GM12875 (cell line): Measurements from ENCODE around the gene PXN.

Source experiments
- H3K4me3 ChIP-seq: one replicate; pipeline ENCODE4 v1.5.1; 2011; ENCODE audit warnings: low read depth, low read length, control low read depth
- TF ChIP-seq, protein P1 (sequence below): IDR thresholded peaks from 2 replicates; pipeline ENCODE4 v1.5.1; 2011; ENCODE audit warnings: low read depth, mild to moderate bottlenecking, control low read depth, inconsistent platforms, low read length, moderate library complexity, borderline replicate concordance; ENCODE audit not compliant: insufficient read depth

PXN gene

DNA sequence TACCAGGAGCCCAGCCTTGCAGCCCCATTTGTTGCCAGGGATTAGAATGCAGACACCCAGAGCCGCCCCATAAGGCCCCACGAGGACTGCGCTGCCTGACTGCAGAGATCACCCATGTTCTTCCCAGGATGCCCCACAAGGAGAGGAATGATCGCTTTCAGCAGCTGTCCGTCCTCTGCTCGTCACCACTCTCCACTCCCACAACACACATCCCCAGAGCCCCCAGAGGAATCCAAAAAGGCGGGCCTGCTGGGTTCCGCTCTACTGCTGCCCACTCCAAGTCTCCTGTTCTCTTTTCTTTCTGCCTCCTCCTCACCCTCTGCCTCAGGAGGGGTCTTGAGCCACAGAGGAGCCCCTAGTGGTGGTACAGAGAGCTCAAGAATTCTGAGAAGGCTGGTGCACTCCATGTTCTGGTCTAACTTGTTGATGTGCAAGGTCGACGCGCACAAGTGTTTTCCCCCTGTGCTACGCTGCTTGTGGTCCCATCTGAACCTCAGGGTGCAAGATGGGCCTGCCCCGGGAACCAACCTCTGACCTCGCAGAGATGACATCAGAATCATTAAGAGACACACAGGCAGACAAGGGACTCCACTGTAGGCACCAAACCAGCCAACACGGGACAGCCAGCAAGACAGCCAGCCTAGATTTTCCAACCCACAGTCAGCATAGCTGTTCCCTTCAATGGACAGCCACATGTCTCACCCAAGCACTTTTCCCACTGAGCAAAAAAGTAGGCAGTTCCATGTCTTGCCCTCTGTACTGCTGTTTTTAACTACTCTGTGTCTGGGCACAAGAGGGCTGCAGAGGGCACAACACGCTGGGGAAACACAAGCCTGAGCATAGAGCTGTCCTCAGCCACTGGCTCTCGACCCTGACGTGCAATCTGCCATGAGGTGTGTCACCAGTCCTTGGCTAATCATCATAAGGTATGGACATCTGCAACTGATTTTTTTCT is 29.9 kb downstream of the PXN start:
- TF ChIP-seq, protein P1, sequence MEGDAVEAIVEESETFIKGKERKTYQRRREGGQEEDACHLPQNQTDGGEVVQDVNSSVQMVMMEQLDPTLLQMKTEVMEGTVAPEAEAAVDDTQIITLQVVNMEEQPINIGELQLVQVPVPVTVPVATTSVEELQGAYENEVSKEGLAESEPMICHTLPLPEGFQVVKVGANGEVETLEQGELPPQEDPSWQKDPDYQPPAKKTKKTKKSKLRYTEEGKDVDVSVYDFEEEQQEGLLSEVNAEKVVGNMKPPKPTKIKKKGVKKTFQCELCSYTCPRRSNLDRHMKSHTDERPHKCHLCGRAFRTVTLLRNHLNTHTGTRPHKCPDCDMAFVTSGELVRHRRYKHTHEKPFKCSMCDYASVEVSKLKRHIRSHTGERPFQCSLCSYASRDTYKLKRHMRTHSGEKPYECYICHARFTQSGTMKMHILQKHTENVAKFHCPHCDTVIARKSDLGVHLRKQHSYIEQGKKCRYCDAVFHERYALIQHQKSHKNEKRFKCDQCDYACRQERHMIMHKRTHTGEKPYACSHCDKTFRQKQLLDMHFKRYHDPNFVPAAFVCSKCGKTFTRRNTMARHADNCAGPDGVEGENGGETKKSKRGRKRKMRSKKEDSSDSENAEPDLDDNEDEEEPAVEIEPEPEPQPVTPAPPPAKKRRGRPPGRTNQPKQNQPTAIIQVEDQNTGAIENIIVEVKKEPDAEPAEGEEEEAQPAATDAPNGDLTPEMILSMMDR, result no peak
- no peak overlapping the region for H3K4me3 ChIP-seq

DNA sequence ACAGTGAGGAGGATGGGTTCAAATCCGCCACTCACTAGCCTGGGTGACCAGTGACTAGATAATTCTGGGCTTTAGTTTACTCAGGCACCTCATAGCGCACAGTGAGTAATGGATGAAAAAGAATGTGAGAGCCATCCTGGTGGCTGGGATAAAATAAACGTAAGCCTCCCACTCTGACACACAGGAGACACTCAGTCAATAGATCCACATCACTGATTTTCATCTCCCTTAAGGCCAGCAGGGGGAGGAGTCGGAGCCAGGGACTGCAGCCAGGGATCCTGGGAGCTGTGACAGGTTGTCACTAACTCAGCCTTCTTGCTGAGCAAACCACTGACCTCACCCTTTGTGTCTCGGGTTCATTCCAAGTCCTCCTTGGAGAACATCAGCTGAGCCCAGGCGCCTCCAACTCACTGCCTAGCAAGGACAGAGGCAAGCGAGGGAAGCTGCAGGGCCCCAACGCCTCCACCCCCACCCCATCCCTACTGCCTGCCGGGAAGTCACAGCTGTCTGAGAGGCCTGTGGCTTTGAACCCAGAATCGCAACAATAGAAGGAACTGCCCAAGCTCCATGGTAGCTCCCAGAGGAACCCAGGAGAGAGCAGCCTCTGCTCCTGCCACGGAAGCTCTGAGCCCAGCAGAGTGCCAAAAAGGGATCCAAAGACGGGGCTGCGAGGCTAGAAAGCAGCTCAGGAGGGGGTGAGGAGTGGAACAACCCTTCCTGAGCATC is 30.7 kb downstream of the PXN start:
- TF ChIP-seq, protein P1, result peak; percentile 28; the same call in 1 of the 2 replicates
- H3K4me3 ChIP-seq, result no peak overlapping the region

- TF ChIP-seq, protein P1, result 0 out of 2 replicates have a peak, but pooled peaks have one; percentile 7
- H3K4me3 ChIP-seq, result no peak overlapping the region
These were observed 34.1 kb downstream of the PXN start for GRCh38 chr12:120231316-120232011.

DNA sequence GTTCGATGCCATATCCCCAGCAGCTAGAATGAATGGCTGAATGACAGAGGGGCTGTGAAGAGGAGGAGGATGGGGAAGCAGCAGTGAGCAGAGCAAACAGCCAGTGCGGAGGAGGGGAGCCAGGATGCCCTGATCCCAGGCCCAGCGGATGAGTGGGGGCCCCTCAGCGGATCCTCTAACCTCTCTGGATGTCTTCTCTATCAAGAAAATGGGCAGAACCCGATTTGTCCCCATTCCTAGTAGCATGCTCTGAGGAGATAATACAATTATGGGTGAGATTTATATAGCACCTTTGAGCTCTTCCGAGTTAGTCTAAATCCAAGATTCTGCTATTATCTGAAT is 34.6 kb downstream of the PXN start:
- TF ChIP-seq, protein P1, result no peak
- no peak overlapping the region for H3K4me3 ChIP-seq

GRCh38 chr12:120230326-120230973 is 35.1 kb downstream of the PXN start:
- H3K4me3 ChIP-seq, result no peak overlapping the region
- TF ChIP-seq, protein P1, result no peak

DNA sequence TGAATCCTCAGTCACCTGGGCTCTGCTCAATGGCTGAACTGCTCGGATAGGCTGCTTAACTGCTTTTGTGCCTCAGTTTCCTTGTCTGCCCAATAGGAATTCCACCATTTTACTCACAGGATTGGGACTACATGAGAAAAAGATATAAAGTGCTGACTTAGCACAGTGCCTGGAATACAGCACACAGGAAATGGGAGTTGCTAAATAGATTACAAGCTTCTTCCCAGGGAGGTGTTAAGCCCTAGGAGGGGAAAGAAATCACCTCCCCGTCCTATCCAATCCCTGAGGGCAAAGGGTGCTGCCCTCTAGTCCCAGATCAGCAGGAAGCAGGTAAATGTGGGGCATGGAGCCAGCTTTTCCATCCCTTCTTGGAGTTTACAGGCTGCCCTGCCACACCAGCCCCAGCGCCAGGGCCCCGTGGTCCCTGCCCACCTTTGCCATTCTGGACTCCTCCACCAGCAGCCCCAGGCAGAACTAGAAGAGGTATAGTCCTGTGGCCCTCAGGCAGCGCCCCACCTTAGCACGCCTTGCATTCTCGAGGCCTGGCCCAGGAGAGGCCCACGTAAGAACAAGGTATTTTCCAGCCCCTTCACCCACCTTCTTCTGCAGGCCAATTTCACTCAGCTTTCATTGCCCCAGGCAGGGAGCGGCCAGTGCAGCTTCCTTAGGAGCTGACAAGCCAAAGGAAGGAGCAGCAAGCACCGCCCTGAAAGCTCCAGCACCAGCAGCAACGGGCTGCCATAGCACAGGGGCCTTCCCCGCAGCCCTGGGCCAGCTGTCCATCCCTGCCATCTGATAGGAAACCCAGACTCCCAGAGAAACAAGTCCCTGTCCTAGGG is 35.8 kb downstream of the PXN start:
- TF ChIP-seq, protein P1, result no peak
- no peak overlapping the region for H3K4me3 ChIP-seq
